Measurements from ENCODE around the gene EXOC8. TPM values are rescaled to one million over a fixed set of nuclear protein-coding genes. Genes with fewer than 3 reads are reported as not detected.

The EXOC8 gene
- total RNA-seq, 4 donors from 2014 or later, result 13.9 to 19.7 (median 16.0) TPM

DNA sequence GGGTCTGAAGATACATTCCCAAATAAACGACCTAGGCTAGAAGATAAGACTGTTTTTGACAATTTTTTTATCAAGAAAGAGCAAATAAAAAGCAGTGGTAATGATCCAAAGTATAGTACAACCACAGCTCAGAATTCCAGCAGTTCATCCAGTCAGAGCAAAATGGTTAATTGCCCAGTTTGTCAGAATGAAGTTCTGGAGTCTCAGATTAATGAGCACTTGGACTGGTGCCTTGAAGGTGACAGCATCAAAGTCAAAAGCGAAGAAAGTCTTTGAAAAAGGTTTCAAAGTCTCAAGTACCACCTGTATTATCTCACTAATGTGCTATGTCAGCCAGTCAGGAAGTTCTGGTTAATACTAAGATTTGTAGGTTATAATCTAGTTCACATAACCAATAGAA, 15.4 kb upstream of the EXOC8 start:
- TF ChIP-seq, protein P1, sequence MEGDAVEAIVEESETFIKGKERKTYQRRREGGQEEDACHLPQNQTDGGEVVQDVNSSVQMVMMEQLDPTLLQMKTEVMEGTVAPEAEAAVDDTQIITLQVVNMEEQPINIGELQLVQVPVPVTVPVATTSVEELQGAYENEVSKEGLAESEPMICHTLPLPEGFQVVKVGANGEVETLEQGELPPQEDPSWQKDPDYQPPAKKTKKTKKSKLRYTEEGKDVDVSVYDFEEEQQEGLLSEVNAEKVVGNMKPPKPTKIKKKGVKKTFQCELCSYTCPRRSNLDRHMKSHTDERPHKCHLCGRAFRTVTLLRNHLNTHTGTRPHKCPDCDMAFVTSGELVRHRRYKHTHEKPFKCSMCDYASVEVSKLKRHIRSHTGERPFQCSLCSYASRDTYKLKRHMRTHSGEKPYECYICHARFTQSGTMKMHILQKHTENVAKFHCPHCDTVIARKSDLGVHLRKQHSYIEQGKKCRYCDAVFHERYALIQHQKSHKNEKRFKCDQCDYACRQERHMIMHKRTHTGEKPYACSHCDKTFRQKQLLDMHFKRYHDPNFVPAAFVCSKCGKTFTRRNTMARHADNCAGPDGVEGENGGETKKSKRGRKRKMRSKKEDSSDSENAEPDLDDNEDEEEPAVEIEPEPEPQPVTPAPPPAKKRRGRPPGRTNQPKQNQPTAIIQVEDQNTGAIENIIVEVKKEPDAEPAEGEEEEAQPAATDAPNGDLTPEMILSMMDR (IDR thresholded peaks at IDR 0.05; ENCODE audit: low read depth), result no peak

DNA sequence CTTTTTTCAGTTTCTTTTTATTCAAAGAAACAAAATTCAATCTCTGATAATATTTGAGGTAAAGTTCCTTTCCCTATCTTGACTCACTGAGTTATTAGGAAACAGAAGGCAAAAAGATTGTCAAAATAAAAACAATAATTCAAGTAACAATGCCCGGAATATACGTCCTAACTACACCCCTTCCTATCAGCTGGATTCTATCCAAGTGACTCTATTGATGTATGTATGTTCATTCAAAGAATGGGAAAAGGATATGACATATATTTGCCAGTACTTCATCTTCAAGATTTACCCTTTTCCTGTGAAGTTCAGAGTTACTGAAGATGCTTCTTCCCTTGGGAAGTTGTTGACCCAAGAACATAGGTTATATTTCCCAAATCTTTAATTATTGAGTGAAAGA, 14.2 kb upstream of the EXOC8 start:
- TF ChIP-seq, protein P1 (IDR thresholded peaks at IDR 0.05; ENCODE audit: low read depth), result no peak

DNA sequence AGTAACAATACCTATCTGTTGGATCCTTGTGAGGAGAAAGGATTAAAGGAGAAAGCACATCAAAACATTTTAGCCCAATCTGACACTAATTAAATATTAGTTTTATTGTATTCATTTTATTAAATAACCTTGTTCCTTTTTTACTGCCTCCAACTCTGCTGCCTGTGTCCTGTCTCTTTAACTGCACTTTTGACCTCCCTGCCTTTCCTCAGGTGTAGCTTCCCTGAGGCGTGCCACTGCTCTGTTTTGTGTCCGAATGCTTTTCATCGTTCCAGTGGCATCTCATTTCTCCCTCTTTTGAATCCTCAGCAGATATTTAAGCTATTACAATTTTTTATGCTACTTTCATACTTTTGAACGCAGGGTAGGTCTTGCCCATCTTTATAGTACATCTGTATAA, 10.8 kb upstream of the EXOC8 start:
- TF ChIP-seq, protein P1 (IDR thresholded peaks at IDR 0.05; ENCODE audit: low read depth), result no peak

DNA sequence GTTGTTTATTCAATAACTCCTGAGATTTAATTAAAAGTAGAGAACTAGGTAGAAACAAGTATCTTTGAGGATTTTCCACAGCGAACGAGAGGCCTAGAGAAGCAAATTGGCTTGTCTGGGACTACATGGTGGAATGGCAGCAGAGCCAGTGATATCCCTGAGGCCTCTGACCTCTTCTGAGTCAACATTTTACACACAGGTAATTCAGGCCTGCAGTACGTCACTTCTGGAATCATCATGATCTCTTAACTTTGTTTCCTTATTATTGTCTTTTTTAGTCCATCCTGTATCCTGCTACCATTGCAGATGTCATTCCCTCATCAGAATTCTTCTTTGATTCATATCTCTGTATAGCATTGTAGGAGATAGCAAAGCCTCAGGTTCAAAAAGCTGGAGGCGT, 10.3 kb upstream of the EXOC8 start:
- TF ChIP-seq, protein P1 (IDR thresholded peaks at IDR 0.05; ENCODE audit: low read depth), result no peak

DNA sequence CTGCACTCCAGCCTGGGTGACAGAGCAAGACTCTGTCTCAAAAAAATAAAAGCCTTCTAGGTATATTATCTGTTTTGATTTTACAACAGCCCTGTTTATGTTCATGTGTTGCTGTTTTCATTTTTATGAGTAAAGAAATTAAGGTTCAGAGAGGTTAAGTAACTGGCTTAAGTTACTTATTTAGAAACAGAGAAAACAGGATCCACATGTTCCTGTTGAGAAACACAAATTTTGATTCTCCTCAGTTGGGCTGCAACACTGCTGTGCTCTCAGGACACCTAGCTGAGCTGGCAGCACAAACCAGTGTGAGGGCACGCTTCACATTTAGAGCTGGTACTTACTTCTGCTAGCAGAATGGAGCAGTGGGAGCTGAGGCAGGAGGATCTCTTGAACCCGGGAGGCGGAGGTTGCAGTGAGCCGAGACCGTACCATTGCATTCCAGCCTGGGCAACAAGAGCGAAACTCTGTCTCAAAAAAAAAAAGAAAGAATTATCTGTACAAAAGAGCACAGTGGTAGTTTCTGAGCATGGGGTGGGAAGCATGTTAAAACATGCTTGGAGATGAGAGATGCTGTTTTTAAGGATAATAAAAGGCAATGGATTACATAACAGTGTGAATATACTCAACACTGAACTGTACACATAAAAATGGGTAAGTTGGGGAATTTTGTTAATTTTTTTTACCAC, 2.8 kb upstream of the EXOC8 start:
- TF ChIP-seq, protein P1 (IDR thresholded peaks at IDR 0.05; ENCODE audit: low read depth), result no peak

DNA sequence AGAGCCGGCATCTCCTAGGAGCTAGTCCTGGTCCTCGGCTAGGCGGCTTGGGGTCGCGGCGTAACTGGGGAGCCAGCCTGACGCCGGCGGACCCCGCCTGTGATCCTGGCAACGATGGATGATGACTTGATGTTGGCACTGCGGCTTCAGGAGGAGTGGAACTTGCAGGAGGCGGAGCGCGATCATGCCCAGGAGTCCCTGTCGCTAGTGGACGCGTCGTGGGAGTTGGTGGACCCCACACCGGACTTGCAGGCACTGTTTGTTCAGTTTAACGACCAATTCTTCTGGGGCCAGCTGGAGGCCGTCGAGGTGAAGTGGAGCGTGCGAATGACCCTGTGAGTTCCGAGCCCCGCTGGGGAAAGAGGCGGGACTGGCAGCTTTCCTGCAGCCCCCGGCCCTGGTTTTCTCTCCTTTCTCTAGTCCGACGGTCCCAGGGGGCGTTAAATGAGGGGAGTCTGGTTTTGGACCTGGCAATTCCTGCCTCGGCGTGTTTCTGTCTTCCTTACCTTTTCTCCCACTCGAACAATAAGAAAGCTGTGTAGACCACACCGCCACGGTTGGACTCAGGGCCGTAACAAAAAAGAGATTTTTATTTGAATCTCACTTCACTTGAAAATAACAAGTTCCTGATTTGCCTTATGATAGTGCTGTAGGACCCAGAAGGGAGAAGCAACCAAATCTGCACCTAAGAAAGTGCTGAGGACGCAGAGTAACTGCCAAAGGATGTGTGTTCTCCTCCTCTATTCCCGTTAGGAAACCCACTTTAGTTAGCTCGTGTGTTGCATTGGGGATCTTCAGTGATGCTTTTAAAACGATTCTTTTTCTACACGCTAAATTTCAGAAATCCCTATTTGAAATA, 847 bp upstream of the EXOC8 start, which contains the start of gene SPRTN:
SPRTN (plus strand) TSS at position 24 of the 859 bp plus-strand sequence; CDS start at position 115, 91 bp downstream.
- TF ChIP-seq, protein P1 (IDR thresholded peaks at IDR 0.05; ENCODE audit: low read depth), result no peak

DNA sequence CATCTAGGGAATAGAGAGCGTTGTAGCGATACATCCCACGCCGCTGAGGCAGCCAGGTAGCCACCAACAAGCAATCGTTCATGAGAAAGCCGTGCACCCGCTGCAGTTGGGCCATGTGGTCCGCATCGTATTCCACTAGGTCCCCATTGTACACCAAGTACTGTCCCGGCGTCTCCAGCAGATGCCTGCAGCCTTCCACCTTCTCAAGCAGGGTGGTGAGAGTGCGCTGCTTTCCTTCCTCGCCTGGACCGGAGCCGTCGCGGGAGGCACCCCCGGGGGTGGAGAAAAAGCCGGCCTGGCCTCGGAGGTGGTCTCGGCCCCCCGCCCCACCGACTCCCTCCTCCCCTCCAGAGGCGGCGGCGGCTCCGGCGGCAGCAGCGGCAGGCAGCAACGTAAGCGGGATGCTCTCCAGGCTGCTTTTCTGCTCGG, 595 bp downstream of the EXOC8 start:
- TF ChIP-seq, protein P1 (IDR thresholded peaks at IDR 0.05; ENCODE audit: low read depth), result no peak

All from subcutaneous adipose tissue (tissue), 4 donors.